ENCODE results near the gene NIPA2. TPM values are rescaled to one million over a fixed set of nuclear protein-coding genes. Genes with fewer than 3 reads are reported as not detected.
"Not testable (repeated sequence)": the region's sequence is repeated elsewhere in the genome, so short reads cannot be mapped to it uniquely, and the experiment has no call there.

The NIPA2 gene
- total and polyA plus RNA-seq, 2 of the 8 experiments (the other 6 are each of a cell fraction or from before 2014, with no cell fraction given) = 38.5 to 81.7 TPM

DNA sequence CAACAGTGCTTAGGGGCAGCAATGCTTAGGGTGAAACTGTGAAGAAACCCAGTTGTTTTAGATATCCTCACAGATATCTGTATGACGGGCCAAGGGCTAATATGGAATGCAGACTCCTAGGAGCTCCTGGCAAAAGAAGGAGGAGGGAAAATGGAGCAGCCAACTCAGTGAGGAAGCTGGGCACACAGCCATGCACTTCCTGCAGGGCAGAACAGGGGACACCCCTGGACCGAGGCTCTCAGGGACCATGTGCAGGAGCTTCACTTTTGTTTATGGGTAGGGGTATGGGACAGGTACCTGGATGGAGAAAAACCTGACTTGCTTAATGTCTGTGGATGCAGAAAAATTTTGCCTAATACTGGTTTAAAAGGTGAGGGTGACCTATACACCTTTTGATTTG lies 31.8 kb upstream of the NIPA2 start (continued):
- no peak for TF ChIP-seq GTF2F1 (IDR thresholded peaks at IDR 0.05; ENCODE audit: borderline replicate concordance, low read depth, low read length)
- TF ChIP-seq BCL11A (IDR thresholded peaks at IDR 0.05; ENCODE audit: low read depth in 2 of 2, low read length in 2 of 2) = no peak
- no peak for TF ChIP-seq YY1 (IDR thresholded peaks at IDR 0.05; ENCODE audit: low read depth, low read length)

GRCh38 chr15:22807831-22808230 lies 30.6 kb upstream of the NIPA2 start:
- not testable (repeated sequence) for H3K79me1 ChIP-seq (ENCODE audit: low read depth, low read length); H3K36me3 ChIP-seq (ENCODE audit: control insufficient read depth in 2 of 4, insufficient read depth in 4 of 4, low read length in 3 of 4); H3K9me3 ChIP-seq (ENCODE audit: insufficient read depth in 2 of 2, low read depth in 1 of 2, low read length in 1 of 2); H2BK20ac ChIP-seq (ENCODE audit: low read length); H2BK15ac ChIP-seq (ENCODE audit: low read length); H3K4me2 ChIP-seq (ENCODE audit: insufficient read depth in 1 of 2, low read depth in 2 of 2, low read length in 2 of 2); H2AFZ ChIP-seq (ENCODE audit: low read length); H3K14ac ChIP-seq (ENCODE audit: insufficient read length); H3K23ac ChIP-seq (ENCODE audit: insufficient read length); H3K9ac ChIP-seq (replicated peaks in 1 of 4; ENCODE audit: extremely low read depth in 1 of 4, low read depth in 3 of 4, low read length in 3 of 4); H3K4me3 ChIP-seq (ENCODE audit: extremely low read depth in 1 of 4, insufficient read depth in 2 of 4, low read depth in 3 of 4, low read length in 4 of 4); H3K4me1 ChIP-seq (replicated peaks in 1 of 4; ENCODE audit: control insufficient read depth in 3 of 4, insufficient read depth in 4 of 4, low read length in 3 of 4); H4K20me1 ChIP-seq (replicated peaks in 1 of 2; ENCODE audit: control insufficient read depth in 1 of 2, insufficient read depth in 2 of 2, low read length in 2 of 2); H2BK12ac ChIP-seq (ENCODE audit: low read depth, low read length); H3K18ac ChIP-seq (ENCODE audit: extremely low read depth, low read length); FAIRE-seq; DNase-seq (ENCODE audit: low read depth in 1 of 2, low spot score in 2 of 2); H3K27ac ChIP-seq (ENCODE audit: low read depth, low read length); H3K27me3 ChIP-seq (replicated peaks in 1 of 4; ENCODE audit: control insufficient read depth in 3 of 4, extremely low read depth in 1 of 4, insufficient read depth in 3 of 4, low read length in 3 of 4); H2BK5ac ChIP-seq (ENCODE audit: low read depth, low read length); H3K56ac ChIP-seq (replicated peaks; ENCODE audit: insufficient read length, low read depth, low read length); H3K4ac ChIP-seq (replicated peaks; ENCODE audit: insufficient read length, low read depth, low read length); H4K91ac ChIP-seq (replicated peaks; ENCODE audit: insufficient read length, low read length); H2AK5ac ChIP-seq (ENCODE audit: low read depth, low read length); H4K5ac ChIP-seq (ENCODE audit: insufficient read length, low read depth, low read length); H2BK120ac ChIP-seq (replicated peaks; ENCODE audit: low read depth, low read length); H4K8ac ChIP-seq (ENCODE audit: extremely low read depth, insufficient read depth, low read length); H3K23me2 ChIP-seq (ENCODE audit: low read depth, low read length)
- CTCF ChIA-PET (ENCODE audit: partially characterized antibody) = interaction anchor here (0.9 to 1.1 kb wide), 2 partner anchors 42 to 227 kb away, joined by 3 read pairs; no protein-coding TSS in a partner anchor
- POLR2A ChIA-PET (ENCODE audit: partially characterized antibody) = interaction anchor here (1.5 kb wide), 1 partner anchor 22 kb away, joined by 3 read pairs; the partner anchor contains the start of gene NIPA1
- H3K79me2 ChIP-seq (ENCODE audit: control insufficient read depth in 1 of 2, insufficient read depth in 2 of 2, low read length in 2 of 2) = peaks cover 0 to 12% of the 10 kb centered on the region in 2 experiments; a peak in 2 of 4 replicates
- 90% methylated on average over 9 of the region's 9 CpGs; no CpG with 5 or more reads in 1 of the 2 experiments for WGBS, 2 experiments (ENCODE audit: extremely low coverage in 1 of 2, insufficient coverage in 1 of 2, insufficient read length in 1 of 2, insufficient replicate concordance in 2 of 2, low coverage in 1 of 2, low lambda C conversion rate in 2 of 2, missing lambda C conversion rate in 1 of 2)

Data from H1 (cell line).